ENCODE data around the gene R3HDML.

DNA sequence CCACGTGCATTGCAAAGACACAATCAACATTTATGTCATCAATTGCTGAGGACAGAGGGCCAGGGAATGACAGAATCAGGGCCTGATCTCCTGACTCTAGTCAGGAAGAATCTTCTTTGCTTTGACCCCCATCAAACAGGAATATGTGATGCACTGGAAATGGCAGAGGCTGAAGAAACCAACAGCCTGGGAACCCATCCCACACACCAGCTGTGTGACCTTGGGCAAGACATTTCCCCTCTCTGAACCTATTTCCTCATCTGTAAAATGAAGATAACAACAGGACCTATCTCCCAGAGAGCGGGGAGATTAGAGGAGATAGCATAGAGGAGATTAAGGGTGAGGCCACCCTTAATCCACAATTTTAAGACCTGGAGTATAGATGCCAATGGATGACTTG, 20.2 kb downstream of the R3HDML start:
- TF ChIP-seq POLR2A (IDR thresholded peaks at IDR 0.05; ENCODE audit: low read depth) (no peak), CTCF (IDR thresholded peaks at IDR 0.05) (no peak), POLR2AphosphoS5 (IDR thresholded peaks at IDR 0.05) (no peak)
